Measurements from ENCODE around the gene BDKRB1.

Gene BDKRB1

DNA sequence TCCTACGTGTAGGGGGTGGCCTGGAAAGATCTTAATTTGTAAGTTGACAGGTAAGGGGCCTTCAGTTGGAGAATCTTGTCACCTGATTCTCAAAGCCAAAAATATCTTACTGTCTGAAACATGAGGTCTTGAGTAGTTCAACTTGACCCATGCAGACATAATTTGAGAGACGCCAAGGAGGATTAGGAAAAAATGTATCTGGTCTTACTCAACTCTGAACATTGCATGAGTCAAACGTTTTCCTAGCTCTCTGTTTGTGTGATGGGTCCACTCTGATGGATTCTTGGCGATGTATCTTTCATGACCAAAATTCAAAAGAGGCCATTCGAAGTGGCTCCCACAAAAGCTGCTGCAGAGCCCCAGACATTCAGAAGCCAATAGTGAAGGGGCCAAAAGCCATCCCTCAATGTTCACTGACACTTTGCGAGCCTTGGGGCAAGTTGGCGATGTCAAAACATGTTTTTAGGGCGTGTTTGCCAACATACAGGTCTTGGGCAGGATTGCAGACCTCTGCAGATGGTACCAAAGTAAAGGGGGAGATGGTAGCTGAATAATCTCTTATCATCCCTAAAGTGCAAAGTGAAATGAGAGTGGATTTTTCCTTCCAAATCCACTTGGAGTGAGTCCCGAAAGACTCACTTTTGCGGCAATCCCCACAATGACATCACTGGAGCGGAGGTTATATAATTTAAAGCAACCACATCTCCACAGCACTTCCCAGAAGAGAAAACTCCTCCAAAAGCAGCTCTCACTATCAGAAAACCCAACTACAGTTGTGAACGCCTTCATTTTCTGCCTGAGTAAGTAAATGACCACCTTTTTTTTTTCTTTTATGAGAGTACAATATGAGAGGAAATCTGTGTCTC is at the start of gene BDKRB1:
TSS of gene BDKRB1 (plus strand) at position 710 of the 866 bp plus-strand sequence. CDS start 7,473 bp downstream, outside the sequence.
- no peak for DNase-seq

- DNase-seq = no peak
These were observed 49.5 kb upstream of the BDKRB1 start for GRCh38 chr14:96206461-96206860.

DNA sequence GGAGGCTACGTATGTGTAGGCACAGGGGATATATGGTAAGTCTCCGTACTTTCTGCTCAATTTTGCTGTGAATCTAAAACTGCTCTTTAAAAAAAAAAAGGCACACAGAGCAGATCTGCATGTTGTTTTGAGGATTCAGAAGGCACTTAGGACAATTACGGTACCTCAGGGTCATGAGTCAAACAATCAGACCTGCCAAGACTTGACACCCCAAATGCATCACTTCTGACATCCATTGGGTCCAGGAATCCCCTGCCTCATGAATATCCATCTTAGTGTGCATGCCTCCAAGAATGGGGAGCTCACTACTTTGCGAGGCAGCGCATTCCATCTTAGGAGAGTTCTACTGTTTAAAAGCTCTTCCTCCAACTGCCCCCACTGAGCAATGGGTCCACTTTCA is 48.3 kb upstream of the BDKRB1 start:
- no peak for DNase-seq

DNA sequence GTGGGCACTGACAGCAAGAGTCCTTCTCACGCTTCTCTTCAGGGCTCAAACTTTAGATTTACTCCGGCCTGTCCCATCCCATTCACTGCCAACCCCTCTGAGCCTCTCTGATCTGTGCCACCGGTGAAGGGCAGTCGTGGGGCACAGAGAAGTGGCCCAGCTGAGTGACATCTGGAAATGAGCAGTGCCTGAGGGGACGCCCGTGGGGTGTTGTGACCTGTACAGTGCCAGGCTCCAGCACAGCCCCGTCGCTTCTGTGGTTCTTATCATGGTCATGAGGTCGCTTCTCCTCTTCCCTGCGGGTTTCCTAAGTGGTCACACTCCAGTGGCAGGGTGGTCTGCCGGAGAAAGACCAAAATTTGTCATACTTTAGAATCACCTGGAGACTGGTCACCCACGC is 47.3 kb upstream of the BDKRB1 start:
- no peak for DNase-seq

DNA sequence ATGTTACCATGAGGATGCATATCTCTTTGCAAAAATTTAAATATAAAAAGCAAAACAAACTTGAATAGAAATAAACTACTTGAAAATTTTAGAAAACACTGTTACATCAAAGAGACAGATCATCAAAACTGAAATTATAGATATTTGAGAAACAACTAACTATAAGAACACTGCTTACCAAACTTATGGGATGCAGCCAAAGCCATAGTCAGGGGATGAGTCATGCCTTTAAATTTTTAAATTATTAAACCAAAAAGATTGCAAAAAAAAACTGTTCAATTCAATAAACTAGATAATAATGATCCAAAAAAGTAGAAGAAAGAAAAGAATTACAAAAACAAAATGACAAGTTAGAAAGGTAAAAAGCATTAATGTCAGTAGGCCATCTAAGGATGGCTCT is 43.9 kb upstream of the BDKRB1 start:
- DNase-seq = no peak

GRCh38 chr14:96212896-96213295 is 43.1 kb upstream of the BDKRB1 start:
- DNase-seq = no peak

DNA sequence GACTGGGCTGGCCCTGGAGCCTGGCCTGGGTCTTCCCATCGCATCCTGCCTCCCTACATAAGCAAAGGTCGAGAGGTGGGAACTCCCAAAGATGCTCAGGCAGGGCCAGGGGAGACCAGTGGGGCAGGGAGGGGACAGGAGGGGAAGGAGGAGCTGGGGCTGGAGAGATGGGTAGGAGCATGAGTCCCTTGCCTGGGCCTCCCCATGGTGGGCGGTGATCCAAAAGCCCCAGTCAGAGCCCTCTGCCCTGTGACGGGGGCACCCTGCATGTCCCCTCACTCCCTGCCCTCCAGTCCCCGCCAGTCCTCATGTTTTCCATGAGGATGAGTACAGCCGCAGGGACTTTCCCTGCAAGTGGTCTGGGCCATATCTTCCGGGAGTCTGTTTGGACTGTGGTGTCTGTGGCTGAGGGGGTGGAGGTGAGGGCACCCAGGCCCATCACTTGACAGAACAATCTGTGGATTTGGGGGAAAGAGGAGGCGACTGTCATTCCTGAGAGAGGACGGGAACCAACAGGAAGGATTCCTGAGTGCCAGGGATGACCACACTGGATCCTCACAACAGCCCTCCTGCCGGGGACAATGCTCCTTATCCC is 42.0 kb upstream of the BDKRB1 start:
- DNase-seq = no peak

GRCh38 chr14:96214793-96215192 is 41.2 kb upstream of the BDKRB1 start:
- no peak for DNase-seq

DNA sequence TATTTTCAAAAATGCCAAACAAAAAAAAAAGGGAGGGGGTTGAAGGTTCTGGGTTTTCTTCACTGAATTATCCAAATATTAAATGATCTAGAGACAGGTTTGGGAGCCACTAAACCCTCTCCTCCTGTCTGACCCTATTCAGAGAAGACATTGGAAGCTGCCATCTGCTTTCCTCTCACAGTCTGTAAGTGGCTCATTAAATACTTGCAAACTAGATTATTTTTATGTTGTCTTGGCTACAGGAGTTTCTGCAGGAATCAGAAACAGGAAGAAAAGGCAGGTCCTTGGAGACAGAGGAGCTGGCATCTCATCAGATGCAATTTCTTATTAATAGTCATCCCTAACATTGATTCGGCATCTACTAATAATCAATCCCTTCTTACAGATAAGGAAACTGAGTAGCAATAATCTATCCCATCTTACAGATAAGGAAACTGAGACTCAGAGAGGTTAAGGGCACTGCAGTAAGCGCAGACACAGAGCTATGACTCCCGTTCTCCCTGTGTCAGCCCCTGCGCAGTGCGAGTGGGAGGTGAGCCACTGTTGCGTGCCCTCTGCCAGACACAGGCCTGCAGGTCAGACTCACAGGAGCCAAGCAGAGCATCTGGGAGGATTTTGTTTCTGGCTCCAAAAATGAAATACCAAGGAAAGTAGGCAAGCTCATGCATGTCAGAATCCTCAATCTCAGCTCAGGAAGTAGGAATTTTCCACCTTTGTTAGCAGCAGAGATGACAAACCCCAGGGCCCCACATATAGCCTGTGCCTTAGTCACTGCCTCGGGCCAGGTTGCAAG is 40.4 kb upstream of the BDKRB1 start:
- no peak for DNase-seq

DNA sequence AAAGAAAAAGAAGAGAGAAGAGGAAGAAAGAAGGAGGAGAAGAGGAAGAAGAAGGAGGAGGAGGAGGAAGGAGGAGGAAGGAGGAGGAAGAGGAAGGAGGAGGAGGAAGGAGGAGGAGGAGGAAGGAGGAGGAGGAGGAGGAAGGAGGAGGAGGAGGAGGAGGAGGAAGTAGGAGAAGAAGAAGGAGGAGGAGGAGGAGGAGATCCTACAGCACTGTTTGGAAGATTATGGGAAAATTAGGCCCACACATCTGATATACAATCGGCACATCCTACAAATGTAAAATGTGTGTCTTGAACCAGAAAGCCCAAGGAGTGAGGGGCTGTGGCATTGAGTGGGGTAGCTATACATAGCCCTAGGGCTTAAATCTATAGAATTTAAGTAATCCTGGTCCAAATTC is 39.4 kb upstream of the BDKRB1 start:
- no peak for DNase-seq

- no peak for DNase-seq
These were observed 38.6 kb upstream of the BDKRB1 start for GRCh38 chr14:96217376-96217913.

- no peak for DNase-seq
These were observed 34.8 kb upstream of the BDKRB1 start for GRCh38 chr14:96221109-96221650.

DNA sequence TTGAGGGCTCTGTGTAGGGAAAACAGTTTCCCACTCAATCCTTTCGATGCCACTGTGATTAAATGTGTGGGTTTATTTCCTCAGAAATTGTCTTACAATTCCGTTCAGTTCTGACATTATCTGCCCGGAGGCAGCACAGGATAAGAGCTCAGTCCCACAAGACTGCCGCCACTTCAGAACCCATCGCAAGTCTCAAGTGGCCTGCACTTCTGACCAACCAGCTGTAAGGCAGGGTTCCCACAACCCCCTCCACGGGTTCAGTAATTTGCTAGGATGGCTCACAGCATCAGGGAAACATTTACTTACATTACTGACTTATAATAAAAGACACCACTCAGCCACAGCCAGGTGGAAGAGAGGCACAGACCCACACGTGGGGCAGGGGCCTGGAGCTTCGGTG is 34.2 kb upstream of the BDKRB1 start:
- DNase-seq = no peak

- DNase-seq = no peak
These were observed 31.4 kb upstream of the BDKRB1 start for GRCh38 chr14:96224480-96225096.

DNA sequence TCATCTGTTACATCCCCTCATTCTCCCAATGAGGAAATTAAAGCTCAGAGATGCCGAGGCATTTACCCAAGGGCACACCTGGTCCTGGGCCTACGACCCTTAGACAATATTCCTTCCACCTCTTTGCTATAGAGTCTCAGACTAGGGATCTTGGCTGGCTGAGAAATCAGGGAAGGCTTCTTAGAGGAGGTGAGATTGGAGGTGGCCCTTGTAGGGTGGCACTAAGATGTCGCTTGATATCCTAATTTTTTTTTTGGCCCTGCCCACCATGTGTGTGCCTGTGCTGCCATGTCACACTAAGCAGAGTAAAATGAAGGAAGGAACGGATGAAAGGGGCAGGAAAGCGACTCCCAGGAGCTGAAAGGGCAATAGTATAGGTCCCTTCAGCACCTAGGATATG is 30.8 kb upstream of the BDKRB1 start:
- DNase-seq = no peak

DNA sequence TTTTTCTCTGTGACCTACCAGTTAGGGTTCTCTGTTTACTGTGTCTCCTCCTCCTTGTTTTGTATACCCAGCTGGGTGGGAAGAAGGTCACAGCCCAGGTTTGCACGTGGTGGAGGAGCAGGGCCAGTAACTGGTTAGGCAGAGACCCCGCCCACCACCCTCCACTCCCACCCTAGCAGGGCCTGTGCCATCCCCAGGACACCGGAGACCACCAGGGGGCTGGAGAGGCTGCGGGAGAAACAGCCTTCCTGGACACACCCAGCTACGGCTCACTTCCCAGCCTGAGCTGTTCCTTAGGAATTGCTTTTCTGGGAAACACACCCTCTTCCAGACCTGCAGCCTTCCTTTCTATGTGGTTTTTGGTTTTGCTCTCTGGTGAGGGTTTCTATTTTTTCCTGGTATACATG is 30.3 kb upstream of the BDKRB1 start:
- no peak for DNase-seq

DNA sequence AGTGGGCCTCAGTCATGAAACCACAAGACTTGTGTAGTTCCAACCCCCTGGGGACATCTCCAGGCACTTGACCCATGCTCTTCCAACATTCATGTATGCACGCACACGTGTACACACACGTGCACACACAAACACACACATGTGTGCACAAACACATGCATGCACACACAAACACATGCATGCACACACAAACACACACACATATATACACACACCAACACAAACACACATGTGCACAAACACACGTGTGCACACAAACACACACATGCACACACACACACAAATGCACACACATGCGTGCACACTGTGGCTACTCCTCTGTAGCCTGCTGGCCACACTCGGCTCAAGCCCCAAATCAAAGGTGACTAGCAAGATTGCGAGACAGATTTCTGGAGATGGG is 28.6 kb upstream of the BDKRB1 start:
- DNase-seq = no peak

DNA sequence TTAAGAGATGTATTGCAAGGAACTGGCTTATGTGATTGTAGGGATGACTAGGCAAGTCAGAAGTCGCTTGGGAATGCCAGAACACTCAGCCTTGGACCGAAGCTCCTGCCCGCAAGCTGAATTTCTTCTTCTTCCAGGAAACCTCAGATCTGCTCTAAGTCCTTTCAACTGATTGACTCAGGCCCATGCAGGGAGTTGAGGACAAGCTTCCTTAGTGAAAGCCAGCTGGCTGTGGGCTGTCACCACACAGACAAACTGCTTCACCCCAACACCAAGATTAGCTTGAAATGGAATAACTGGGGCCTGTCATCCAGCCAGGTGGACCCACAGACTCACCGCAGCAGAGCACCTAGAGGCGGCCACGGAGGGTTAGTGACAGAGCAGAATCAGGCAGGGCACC is 26.7 kb upstream of the BDKRB1 start:
- DNase-seq = no peak

DNA sequence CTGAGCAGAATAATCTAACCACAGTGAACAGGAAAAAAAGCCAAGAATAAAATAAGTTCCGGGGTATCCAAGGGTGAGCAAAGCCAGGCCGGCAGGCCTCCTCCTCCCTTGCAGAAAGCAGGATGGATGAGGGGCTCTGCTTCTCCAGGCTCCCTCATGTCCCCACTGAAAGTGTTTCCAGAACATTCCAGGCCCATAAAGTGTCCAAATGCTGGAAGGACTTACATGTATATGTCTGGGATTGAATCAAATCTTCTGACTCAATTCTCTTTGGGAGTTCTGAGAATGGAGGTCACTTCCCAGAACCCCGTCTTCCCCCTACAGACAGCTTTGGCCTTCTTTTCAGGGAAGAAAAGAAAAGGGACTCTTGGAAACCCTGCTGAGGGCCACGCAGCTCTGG is 25.0 kb upstream of the BDKRB1 start:
- no peak for DNase-seq

DNA sequence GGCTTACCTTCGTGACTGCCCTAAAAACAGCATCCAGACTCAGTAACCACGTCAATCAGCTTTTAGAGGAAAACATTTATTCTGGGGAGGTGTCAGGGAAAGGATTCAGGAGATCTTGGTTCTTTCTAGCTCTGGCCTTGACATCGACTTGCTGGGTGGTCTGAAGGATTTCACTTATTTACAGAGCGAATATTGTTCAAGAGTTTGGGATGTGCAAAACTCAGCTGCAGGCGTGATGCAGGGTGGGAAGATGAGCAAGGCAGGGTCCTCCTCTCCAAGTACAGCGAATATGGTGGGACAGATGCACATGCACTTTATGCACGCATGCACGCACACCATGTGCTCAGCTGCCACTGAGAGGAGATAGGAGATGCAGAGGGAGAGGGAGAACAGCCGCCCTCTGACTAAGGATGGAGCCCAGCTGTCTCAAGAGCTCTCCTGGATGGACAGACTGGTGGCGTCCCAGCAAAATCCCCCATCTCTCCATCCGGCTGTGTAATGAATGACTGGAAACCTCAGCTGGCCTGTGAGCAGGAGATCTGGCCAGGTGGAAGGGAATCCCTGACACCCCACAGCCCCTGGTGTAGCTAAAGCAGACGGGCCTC is 24.4 kb upstream of the BDKRB1 start:
- DNase-seq = no peak

DNA sequence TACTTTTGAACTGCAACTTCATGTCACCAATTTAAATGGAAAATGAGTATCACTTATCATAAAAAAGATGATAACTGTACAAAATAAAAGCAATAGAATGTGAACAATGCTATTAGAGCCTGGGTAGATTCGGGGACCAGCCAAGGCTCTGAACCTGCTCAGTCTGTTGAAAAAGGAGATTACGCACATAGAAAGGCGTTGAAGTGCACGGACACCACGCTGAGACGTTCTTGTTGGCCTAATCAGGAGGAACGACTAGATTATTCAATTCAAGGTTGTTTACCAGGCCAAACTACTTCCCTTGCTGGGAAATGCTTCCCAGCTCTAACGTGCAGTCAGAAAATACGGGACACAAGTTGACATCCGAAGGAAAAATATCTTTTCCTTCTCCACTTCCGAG is 23.5 kb upstream of the BDKRB1 start:
- DNase-seq = no peak

- DNase-seq = no peak
These were observed 22.3 kb upstream of the BDKRB1 start for GRCh38 chr14:96233661-96234060.

Data from hematopoietic multipotent progenitor cell treated with erythropoietin and hydrocortisone succinate and interleukin-3 and kit ligand, for 4 days (in vitro differentiated cells).